ENCODE data around the gene TIGD2. TPM values are rescaled to one million over a fixed set of nuclear protein-coding genes. Genes with fewer than 3 reads are reported as not detected.

The TIGD2 gene
- total RNA-seq, 8 experiments from 2014 or later = 7.4 to 14.2 (median 10.8) TPM

- 0 to 90% (median 80%) methylated on average over 1 to 5 of the region's 6 CpGs; no CpG with 5 or more reads in 1 of the 10 experiments for WGBS, 10 experiments
- no peak overlapping the region for H3K4me3 ChIP-seq
- ATAC-seq (replicated peaks in 6 of 8) = no peak
- no peaks in the 10 kb centered on the region for H3K4me1 ChIP-seq (replicated peaks in 1 of 2)
- H3K27ac ChIP-seq = no peak overlapping the region
- in situ Hi-C loops (cut with MboI; ENCODE audit: low pct_unique_long_range_greater_than_20kb in 2 of 9, low sequenced_read_pairs in 9 of 9, unreplicated experiment in 9 of 9) = no loop called here
Measured at GRCh38 chr4:89105726-89106125, 5.6 kb upstream of the TIGD2 start.

GRCh38 chr4:89108091-89108490 is 3.2 kb upstream of the TIGD2 start:
- peaks cover 0 to 8% of the 10 kb centered on the region in 2 donors for H3K4me1 ChIP-seq (replicated peaks in 1 of 2)
- no peak for ATAC-seq (replicated peaks in 6 of 8)
- WGBS, 10 experiments = 60 to 100% (median 100%) methylated on average over 1 to 2 of the region's 4 CpGs; no CpG with 5 or more reads in 5 of the 10 experiments
- in situ Hi-C loops (cut with MboI; ENCODE audit: low pct_unique_long_range_greater_than_20kb in 2 of 9, low sequenced_read_pairs in 9 of 9, unreplicated experiment in 9 of 9) = no loop called here
- no peak overlapping the region for H3K4me3 ChIP-seq
- H3K27ac ChIP-seq = no peak overlapping the region

- no peak for ATAC-seq (replicated peaks in 6 of 8)
- in situ Hi-C loops (cut with MboI; ENCODE audit: low pct_unique_long_range_greater_than_20kb in 2 of 9, low sequenced_read_pairs in 9 of 9, unreplicated experiment in 9 of 9) = no loop called here
- WGBS, 10 experiments = 7 to 54% (median 38%) methylated on average over 3 to 9 of the region's 10 CpGs; no CpG with 5 or more reads in 1 of the 10 experiments
- Histone ChIP-seq H3K4me1 (replicated peaks in 1 of 2) (peaks cover 0 to 8% of the 10 kb centered on the region in 2 donors), H3K4me3 (peak overlapping the region; percentile 69 to 97 (median 88)), H3K27ac (no peak overlapping the region)
Measured at GRCh38 chr4:89109841-89110540, 1.3 kb upstream of the TIGD2 start.

GRCh38 chr4:89110541-89110985 is 770 bp upstream of the TIGD2 start:
- 0 to 16% (median 2%) methylated on average over 1 to 18 of the region's 30 CpGs; no CpG with 5 or more reads in 1 of the 10 experiments for WGBS, 10 experiments
- peak in 1 of 8 experiments; percentile 1 for ATAC-seq (replicated peaks in 6 of 8)
- in situ Hi-C loops (cut with MboI; ENCODE audit: low pct_unique_long_range_greater_than_20kb in 2 of 9, low sequenced_read_pairs in 9 of 9, unreplicated experiment in 9 of 9) = no loop called here
- H3K4me3 ChIP-seq = peak overlapping the region; percentile 69 to 97 (median 88)
- peaks cover 0 to 8% of the 10 kb centered on the region in 2 donors for H3K4me1 ChIP-seq (replicated peaks in 1 of 2)
- H3K27ac ChIP-seq = no peak overlapping the region

GRCh38 chr4:89111833-89112563 is 665 bp downstream of the TIGD2 start:
- H3K27ac ChIP-seq = peak overlapping the region; percentile 76

GRCh38 chr4:89113415-89113814 is 2.1 kb downstream of the TIGD2 start:
- 86 to 100% (median 100%) methylated on average over 1 to 2 of the region's 2 CpGs; no CpG with 5 or more reads in 3 of the 10 experiments for WGBS, 10 experiments
- in situ Hi-C loops (cut with MboI; ENCODE audit: low pct_unique_long_range_greater_than_20kb in 2 of 9, low sequenced_read_pairs in 9 of 9, unreplicated experiment in 9 of 9) = no loop called here
- Histone ChIP-seq H3K4me1 (replicated peaks in 1 of 2) (peaks cover 0 to 8% of the 10 kb centered on the region in 2 donors), H3K4me3 (no peak overlapping the region), H3K27ac (no peak overlapping the region)
- no peak for ATAC-seq (replicated peaks in 6 of 8)

More at GRCh38 chr4:89111833-89112563, 665 bp downstream of the TIGD2 start:
- WGBS, 10 experiments = 0 to 49% (median 22%) methylated on average over 2 to 14 of the region's 15 CpGs; no CpG with 5 or more reads in 1 of the 10 experiments
- no peak for ATAC-seq (replicated peaks in 6 of 8)
- in situ Hi-C loops (cut with MboI; ENCODE audit: low pct_unique_long_range_greater_than_20kb in 2 of 9, low sequenced_read_pairs in 9 of 9, unreplicated experiment in 9 of 9) = no loop called here
- Histone ChIP-seq H3K4me1 (replicated peaks in 1 of 2) (peaks cover 0 to 8% of the 10 kb centered on the region in 2 donors), H3K4me3 (peak overlapping the region; percentile 69 to 97 (median 88))

- Histone ChIP-seq H3K4me3 (no peak overlapping the region), H3K27ac (no peak overlapping the region), H3K4me1 (replicated peaks in 1 of 2) (peaks cover 0 to 8% of the 10 kb centered on the region in 2 donors)
- no peak for ATAC-seq (replicated peaks in 6 of 8)
- in situ Hi-C loops (cut with MboI; ENCODE audit: low pct_unique_long_range_greater_than_20kb in 2 of 9, low sequenced_read_pairs in 9 of 9, unreplicated experiment in 9 of 9) = no loop called here
- 93 to 100% (median 100%) methylated on average over 2 to 3 of the region's 3 CpGs; no CpG with 5 or more reads in 2 of the 10 experiments for WGBS, 10 experiments
Measured at GRCh38 chr4:89114100-89114499, 2.8 kb downstream of the TIGD2 start.

GRCh38 chr4:89117115-89117514 is 5.8 kb downstream of the TIGD2 start:
- Histone ChIP-seq H3K27ac (no peak overlapping the region), H3K4me1 (replicated peaks in 1 of 2) (peaks cover 0 to 8% of the 10 kb centered on the region in 2 donors), H3K4me3 (no peak overlapping the region)
- ATAC-seq (replicated peaks in 6 of 8) = no peak
- in situ Hi-C loops (cut with MboI; ENCODE audit: low pct_unique_long_range_greater_than_20kb in 2 of 9, low sequenced_read_pairs in 9 of 9, unreplicated experiment in 9 of 9) = no loop called here
- 74 to 100% (median 91%) methylated on average over 1 to 3 of the region's 3 CpGs for WGBS, 10 experiments

- 80 to 100% (median 96%) methylated on average over 1 of the region's 1 CpG; no CpG with 5 or more reads in 2 of the 10 experiments for WGBS, 10 experiments
- ATAC-seq (replicated peaks in 6 of 8) = no peak
- in situ Hi-C loops (cut with MboI; ENCODE audit: low pct_unique_long_range_greater_than_20kb in 2 of 9, low sequenced_read_pairs in 9 of 9, unreplicated experiment in 9 of 9) = no loop called here
- H3K4me3 ChIP-seq = no peak overlapping the region
- no peak overlapping the region for H3K27ac ChIP-seq
- H3K4me1 ChIP-seq (replicated peaks in 1 of 2) = no peaks in the 10 kb centered on the region
Measured at GRCh38 chr4:89119166-89119565, 7.8 kb downstream of the TIGD2 start.

- no peak overlapping the region for H3K4me3 ChIP-seq
- no peak overlapping the region for H3K27ac ChIP-seq
- no peaks in the 10 kb centered on the region for H3K4me1 ChIP-seq (replicated peaks in 1 of 2)
- ATAC-seq (replicated peaks in 6 of 8) = no peak
- 83 to 100% (median 93%) methylated on average over 1 to 3 of the region's 3 CpGs; no CpG with 5 or more reads in 6 of the 10 experiments for WGBS, 10 experiments
- in situ Hi-C loops (cut with MboI; ENCODE audit: low pct_unique_long_range_greater_than_20kb in 2 of 9, low sequenced_read_pairs in 9 of 9, unreplicated experiment in 9 of 9) = no loop called here
Measured at GRCh38 chr4:89119836-89120235, 8.5 kb downstream of the TIGD2 start.

- in situ Hi-C loops (cut with MboI; ENCODE audit: low pct_unique_long_range_greater_than_20kb in 2 of 9, low sequenced_read_pairs in 9 of 9, unreplicated experiment in 9 of 9) = no loop called here
- H3K27ac ChIP-seq = no peak overlapping the region
- 24 to 100% (median 80%) methylated on average over 1 to 3 of the region's 3 CpGs; no CpG with 5 or more reads in 1 of the 10 experiments for WGBS, 10 experiments
- H3K4me1 ChIP-seq (replicated peaks in 1 of 2) = peaks cover 3 to 6% of the 10 kb centered on the region in 2 donors
- peak in 2 of 8 experiments; percentile 58 to 62 for ATAC-seq (replicated peaks in 6 of 8)
- H3K4me3 ChIP-seq = no peak overlapping the region
Measured at GRCh38 chr4:89121387-89122068, 10.2 kb downstream of the TIGD2 start.

GRCh38 chr4:89123451-89123851 is 12.1 kb downstream of the TIGD2 start:
- Histone ChIP-seq H3K4me1 (replicated peaks in 1 of 2) (peaks cover 3 to 6% of the 10 kb centered on the region in 2 donors), H3K27ac (no peak overlapping the region), H3K4me3 (no peak overlapping the region)
- WGBS, 10 experiments = 14 to 95% (median 85%) methylated on average over 1 to 5 of the region's 5 CpGs
- in situ Hi-C loops (cut with MboI; ENCODE audit: low pct_unique_long_range_greater_than_20kb in 2 of 9, low sequenced_read_pairs in 9 of 9, unreplicated experiment in 9 of 9) = no loop called here
- no peak for ATAC-seq (replicated peaks in 6 of 8)

Data from motor neuron (in vitro differentiated cells).